HCT116 (cell line): ENCODE measurements around the gene UBQLN1. TPM values are rescaled to one million over a fixed set of nuclear protein-coding genes. Genes with fewer than 3 reads are reported as not detected.

Experiments used
- ATAC-seq: fragments of 200-7000 bp; cut with Tn5 transposase; 2 replicates; pipeline ENCODE4 v1.9.1; 2020; ENCODE audit warnings: mild to moderate bottlenecking, moderate library complexity
- BruUV-seq: library from RNA; stranded (reverse); fragments of 400-500 nt; replicated peaks from 2 replicates; lab custom pipeline; 2021; lab: Mats Ljungman, UMichigan
- CTCF ChIA-PET: fragments of 300-600 bp; sonication (Branson Sonifier 250); formaldehyde crosslinking; loops from one replicate; lab custom pipeline; 2021; ENCODE audit warnings: antibody characterized with exemption; lab: Charles Lee
- POLR2A ChIA-PET: fragments of 300-600, 350-600 bp; sonication (Branson Sonifier 250); formaldehyde crosslinking; loops from one replicate; lab custom pipeline; 2021; ENCODE audit warnings: antibody characterized with exemption; lab: Charles Lee
- RAD21 ChIA-PET, 2 experiments: fragments of 300-600 bp; sonication (Branson Sonifier 250); formaldehyde crosslinking; loops; one replicate each; lab custom pipeline; 2023; ENCODE audit warnings: low total read pairs in 2 of 2; ENCODE audit not compliant: uncharacterized antibody in 2 of 2, unreplicated experiment in 2 of 2, low non-redundant PET in 1 of 2; lab: Charles Lee
- DNase-seq: peaks from one replicate; pipeline ENCODE4 v3.0.0-alpha.2; 2010; ENCODE audit warnings: low read depth, low spot score
- H2AFZ ChIP-seq: fragments of 200-600 bp; shearing (Covaris generic), sonication (generic); 2 replicates; pipeline ENCODE4 v1.6.1; 2017; ENCODE audit warnings: low read depth, mixed run types, mixed read lengths, antibody characterized with exemption, low read length; ENCODE audit not compliant: poor library complexity, severe bottlenecking
- H3K27ac ChIP-seq: 2 replicates; pipeline ENCODE4 v1.5.1; 2012; ENCODE audit warnings: low read depth, low read length
- H3K27me3 ChIP-seq: fragments of 200-600 bp; sonication (generic); 2 replicates; pipeline ENCODE4 v1.6.1; 2016; ENCODE audit warnings: mixed run types, low read length, mixed read lengths; ENCODE audit not compliant: insufficient read depth
- H3K36me3 ChIP-seq, 2 experiments: fragments of 200-500 bp in 1 of 2; fragments of 200-600 bp in 1 of 2; sonication (Bioruptor generic) in 1 of 2; sonication (generic) in 1 of 2; 2 replicates each; pipeline versions ENCODE4 v1.5.1 to v1.6.1; 2014 to 2016; ENCODE audit warnings: low read length in 2 of 2, inconsistent platforms in 1 of 2, mixed read lengths in 1 of 2, mixed run types in 1 of 2; ENCODE audit not compliant: insufficient read depth in 2 of 2, control insufficient read depth in 1 of 2
- H3K4me1 ChIP-seq, 2 experiments: fragments of 200-600 bp in 1 of 2; sonication (generic) in 1 of 2; 2 replicates each; pipeline versions ENCODE4 v1.5.1 to v1.6.1; 2012 to 2017; ENCODE audit warnings: low read length in 2 of 2, inconsistent platforms in 1 of 2, mild to moderate bottlenecking in 1 of 2, mixed read lengths in 1 of 2, mixed run types in 1 of 2, moderate library complexity in 1 of 2; ENCODE audit not compliant: insufficient read depth in 2 of 2, control insufficient read depth in 1 of 2
- H3K4me2 ChIP-seq: fragments of 200-600 bp; sonication (generic); 2 replicates; pipeline ENCODE4 v1.6.1; 2017; ENCODE audit warnings: mixed run types, low read length, mixed read lengths
- H3K4me3 ChIP-seq, 2 experiments: fragments of 200-600 bp in 1 of 2; sonication (generic) in 1 of 2; replicated peaks in 1 of 2; 2 replicates each; pipeline ENCODE4 v1.5.1; 2011 to 2016; ENCODE audit warnings: low read length in 2 of 2, control low read depth in 1 of 2, low read depth in 1 of 2, mild to moderate bottlenecking in 1 of 2, mixed read lengths in 1 of 2, mixed run types in 1 of 2
- H3K79me2 ChIP-seq: fragments of 200-600 bp; sonication (generic); 2 replicates; pipeline ENCODE4 v1.6.1; 2017; ENCODE audit warnings: mild to moderate bottlenecking, mixed run types, low read length, moderate library complexity, mixed read lengths; ENCODE audit not compliant: insufficient read depth
- H3K9ac ChIP-seq: fragments of 200-600 bp; sonication (generic); 2 replicates; pipeline ENCODE4 v1.6.1; 2016; ENCODE audit warnings: low read length, mixed read lengths
- H3K9me2 ChIP-seq: fragments of 200-600 bp; sonication (generic), shearing (Covaris generic); 2 replicates; pipeline ENCODE4 v1.6.1; 2017; ENCODE audit warnings: mixed run types, mild to moderate bottlenecking, moderate library complexity; ENCODE audit not compliant: insufficient read depth
- H3K9me3 ChIP-seq, 2 experiments: fragments of 200-500 bp in 1 of 2; fragments of 200-600 bp in 1 of 2; sonication (Bioruptor generic) in 1 of 2; sonication (generic) in 1 of 2; 2 replicates each; pipeline ENCODE4 v1.6.1; 2014 to 2017; ENCODE audit warnings: low read length in 2 of 2, mixed read lengths in 2 of 2, inconsistent platforms in 1 of 2, low read depth in 1 of 2, mild to moderate bottlenecking in 1 of 2, mixed run types in 1 of 2, moderate library complexity in 1 of 2; ENCODE audit not compliant: control insufficient read depth in 1 of 2, insufficient read depth in 1 of 2
- H4K20me1 ChIP-seq: fragments of 200-600 bp; sonication (generic), shearing (Covaris generic); 2 replicates; pipeline ENCODE4 v1.6.1; 2017; ENCODE audit warnings: mixed run types, mild to moderate bottlenecking, moderate library complexity; ENCODE audit not compliant: insufficient read depth
- CBX3 ChIP-seq: IDR thresholded peaks from 2 replicates; pipeline ENCODE4 v1.6.1; 2012; ENCODE audit warnings: low read depth
- EGR1 ChIP-seq: IDR thresholded peaks from 2 replicates; pipeline ENCODE4 v1.6.1; 2012; ENCODE audit warnings: low read depth
- ELF1 ChIP-seq: IDR thresholded peaks from 2 replicates; pipeline ENCODE4 v1.6.1; 2012; ENCODE audit warnings: low read depth, borderline replicate concordance
- JUND ChIP-seq: IDR thresholded peaks from 2 replicates; pipeline ENCODE4 v1.6.1; 2012
- SIN3A ChIP-seq: IDR thresholded peaks from 2 replicates; pipeline ENCODE4 v1.6.1; 2012; ENCODE audit warnings: low read depth
- SP1 ChIP-seq: IDR thresholded peaks from 2 replicates; pipeline ENCODE4 v1.6.1; 2012; ENCODE audit warnings: low read depth
- SRF ChIP-seq: IDR thresholded peaks from 2 replicates; pipeline ENCODE4 v1.6.1; 2012; ENCODE audit warnings: low read depth
- ZFX ChIP-seq: fragments of 450-650 bp; IDR thresholded peaks from 2 replicates; pipeline ENCODE4 v1.6.1; 2017
- intact Hi-C: fragments of 100-400 bp; cut with micrococcal nuclease; formaldehyde crosslinking; loops from 2 replicates; pipeline ENCODE4 v1.10.0; 2022
- total RNA-seq: library from RNA; stranded (reverse); gene quantifications from one replicate; pipeline ENCODE4 v1.2.1, GENCODE V29; 2021; ENCODE audit not compliant: unreplicated experiment
- TF ChIP-seq, protein P1 (sequence below), 3 experiments: fragments of 200-600 bp in 1 of 3; sonication (generic) in 1 of 3; IDR thresholded peaks in 2 of 3; conservative IDR thresholded peaks in 1 of 3; 2 replicates each; pipeline ENCODE4 v1.5.1; 2012 to 2017; ENCODE audit warnings: low read depth in 2 of 3, low read length in 2 of 3, antibody characterized with exemption in 1 of 3, borderline replicate concordance in 1 of 3, control low read depth in 1 of 3, mild to moderate bottlenecking in 1 of 3, mixed read lengths in 1 of 3, mixed run types in 1 of 3, moderate library complexity in 1 of 3; ENCODE audit not compliant: insufficient read depth in 1 of 3
- TF ChIP-seq, protein P2 (sequence below): IDR thresholded peaks from 2 replicates; pipeline ENCODE4 v1.6.1; 2012; ENCODE audit warnings: low read depth
- TF ChIP-seq, protein P3 (sequence below): IDR thresholded peaks from 2 replicates; pipeline ENCODE4 v1.6.1; 2012

Gene UBQLN1
- total RNA-seq, 1 experiment from 2014 or later: 128 TPM

DNA sequence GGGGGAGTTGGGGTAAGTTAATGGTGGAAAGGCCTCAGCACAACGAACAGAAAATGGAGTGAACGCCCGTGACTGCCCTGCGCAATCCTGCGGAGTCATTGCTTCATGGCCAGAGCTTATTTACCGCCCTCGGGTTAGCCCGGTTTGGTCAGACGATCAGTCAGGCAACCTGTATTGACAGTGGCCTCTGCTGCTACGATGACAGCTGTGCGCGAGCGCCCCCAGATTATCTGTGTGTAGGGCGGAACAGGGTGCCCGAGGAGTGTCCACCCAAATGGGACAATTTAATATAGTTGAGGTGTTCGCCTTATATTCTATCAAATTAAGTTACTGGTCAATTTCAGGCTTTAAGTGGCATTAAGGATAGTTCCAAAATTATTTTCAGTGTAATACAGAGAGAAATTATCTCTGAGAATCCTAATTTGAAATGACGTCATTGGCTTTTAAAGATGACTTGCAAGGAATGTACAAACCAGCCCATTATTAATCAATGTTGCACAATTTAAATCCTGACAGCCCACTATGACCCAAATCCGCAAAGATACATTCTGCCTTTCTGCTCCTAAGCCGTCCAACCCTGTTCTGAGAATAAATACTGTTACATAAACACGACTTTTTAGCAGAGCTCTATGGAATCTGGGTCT is 879 bp upstream of the UBQLN1 start:
- TF ChIP-seq, protein P1, sequence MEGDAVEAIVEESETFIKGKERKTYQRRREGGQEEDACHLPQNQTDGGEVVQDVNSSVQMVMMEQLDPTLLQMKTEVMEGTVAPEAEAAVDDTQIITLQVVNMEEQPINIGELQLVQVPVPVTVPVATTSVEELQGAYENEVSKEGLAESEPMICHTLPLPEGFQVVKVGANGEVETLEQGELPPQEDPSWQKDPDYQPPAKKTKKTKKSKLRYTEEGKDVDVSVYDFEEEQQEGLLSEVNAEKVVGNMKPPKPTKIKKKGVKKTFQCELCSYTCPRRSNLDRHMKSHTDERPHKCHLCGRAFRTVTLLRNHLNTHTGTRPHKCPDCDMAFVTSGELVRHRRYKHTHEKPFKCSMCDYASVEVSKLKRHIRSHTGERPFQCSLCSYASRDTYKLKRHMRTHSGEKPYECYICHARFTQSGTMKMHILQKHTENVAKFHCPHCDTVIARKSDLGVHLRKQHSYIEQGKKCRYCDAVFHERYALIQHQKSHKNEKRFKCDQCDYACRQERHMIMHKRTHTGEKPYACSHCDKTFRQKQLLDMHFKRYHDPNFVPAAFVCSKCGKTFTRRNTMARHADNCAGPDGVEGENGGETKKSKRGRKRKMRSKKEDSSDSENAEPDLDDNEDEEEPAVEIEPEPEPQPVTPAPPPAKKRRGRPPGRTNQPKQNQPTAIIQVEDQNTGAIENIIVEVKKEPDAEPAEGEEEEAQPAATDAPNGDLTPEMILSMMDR (IDR thresholded peaks at IDR 0.05 in 2 of 3, conservative IDR thresholded peaks at IDR 0.05 in 1 of 3; ENCODE audit: borderline replicate concordance in 1 of 3, insufficient read depth in 1 of 3, low read depth in 2 of 3, low read length in 2 of 3): peak; percentile 13 to 24 (median 23); a peak in 3 of 6 replicates
- no peak for TF ChIP-seq JUND
- no peak for TF ChIP-seq ZFX
- peak; percentile 69; the same call in 1 of the 2 replicates for TF ChIP-seq SIN3A
- peak; percentile 48; the same call in 1 of the 2 replicates for TF ChIP-seq EGR1
- no peak for TF ChIP-seq SRF
- ATAC-seq: peak; percentile 69
- H3K9me3 ChIP-seq: no peaks in the 10 kb centered on the region
- TSS peak; percentile 88 for BruUV-seq
- peaks cover 0 to 7% of the 10 kb centered on the region in 2 experiments; a peak in 2 of 4 replicates for H3K36me3 ChIP-seq
- H3K79me2 ChIP-seq: peaks cover 41% of the 10 kb centered on the region
- H3K4me1 ChIP-seq: peaks cover 6 to 28% of the 10 kb centered on the region in 2 experiments; a peak in 3 of 4 replicates
- ChIA-PET CTCF (interaction anchor here (0.9 kb wide), 1 partner anchor 59 kb away, joined by 3 read pairs; no protein-coding TSS in a partner anchor), POLR2A (interaction anchor here (1.0 to 1.3 kb wide), 4 partner anchors 9 to 202 kb away, joined by 3 read pairs; no protein-coding TSS in a partner anchor), RAD21 (no interaction called here)
- peak; percentile 40 for DNase-seq
- peaks cover 10% of the 10 kb centered on the region; the same call in 1 of the 2 replicates for H4K20me1 ChIP-seq
- intact Hi-C loops: no loop called here
- peak overlapping the region; percentile 90 to 92 for H3K4me3 ChIP-seq
- peak overlapping the region; percentile 98 for H3K4me2 ChIP-seq
- peak overlapping the region; percentile 65 for H2AFZ ChIP-seq
- no peaks in the 10 kb centered on the region for H3K27me3 ChIP-seq
- no peaks in the 10 kb centered on the region for H3K9me2 ChIP-seq
- H3K9ac ChIP-seq: peak overlapping the region; percentile 96
- H3K27ac ChIP-seq: peak overlapping the region; percentile 91

DNA sequence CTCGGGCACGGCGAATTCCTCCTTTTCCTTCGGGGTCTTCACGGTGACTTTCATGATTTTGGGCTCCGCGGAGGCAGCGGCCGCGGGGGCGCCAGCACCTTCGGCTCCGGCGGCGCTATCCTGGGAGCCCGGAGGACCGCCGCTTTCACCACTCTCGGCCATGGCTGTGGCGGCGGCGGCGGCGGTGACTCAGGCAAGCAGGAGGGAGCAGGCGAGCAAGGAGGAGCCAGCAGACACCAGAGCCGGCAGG is 315 bp downstream of the UBQLN1 start:
- H3K9me3 ChIP-seq: no peaks in the 10 kb centered on the region
- peak overlapping the region; percentile 98 for H3K4me2 ChIP-seq
- no TSS peak for BruUV-seq
- peaks cover 0 to 7% of the 10 kb centered on the region in 2 experiments; a peak in 2 of 4 replicates for H3K36me3 ChIP-seq
- H3K4me3 ChIP-seq: peak overlapping the region; percentile 90 to 92
- H3K4me1 ChIP-seq: peaks cover 6 to 28% of the 10 kb centered on the region in 2 experiments; a peak in 3 of 4 replicates
- H3K79me2 ChIP-seq: peaks cover 53% of the 10 kb centered on the region
- peaks cover 18% of the 10 kb centered on the region; the same call in 1 of the 2 replicates for H4K20me1 ChIP-seq
- H3K9me2 ChIP-seq: no peaks in the 10 kb centered on the region
- H3K27me3 ChIP-seq: no peaks in the 10 kb centered on the region
- ChIA-PET RAD21 (no interaction called here), CTCF (no interaction called here), POLR2A (interaction anchor here (1.2 kb wide), 1 partner anchor 213 kb away, joined by 3 read pairs; the partner anchor contains the start of gene KIF27)
- intact Hi-C loops: no loop called here
- ATAC-seq (peak; percentile 79), DNase-seq (no peak)
- H3K9ac ChIP-seq: peak overlapping the region; percentile 96
- no peak overlapping the region for H2AFZ ChIP-seq
- peak overlapping the region; percentile 91 for H3K27ac ChIP-seq
- no peak for TF ChIP-seq ELF1
- TF ChIP-seq, protein P2, sequence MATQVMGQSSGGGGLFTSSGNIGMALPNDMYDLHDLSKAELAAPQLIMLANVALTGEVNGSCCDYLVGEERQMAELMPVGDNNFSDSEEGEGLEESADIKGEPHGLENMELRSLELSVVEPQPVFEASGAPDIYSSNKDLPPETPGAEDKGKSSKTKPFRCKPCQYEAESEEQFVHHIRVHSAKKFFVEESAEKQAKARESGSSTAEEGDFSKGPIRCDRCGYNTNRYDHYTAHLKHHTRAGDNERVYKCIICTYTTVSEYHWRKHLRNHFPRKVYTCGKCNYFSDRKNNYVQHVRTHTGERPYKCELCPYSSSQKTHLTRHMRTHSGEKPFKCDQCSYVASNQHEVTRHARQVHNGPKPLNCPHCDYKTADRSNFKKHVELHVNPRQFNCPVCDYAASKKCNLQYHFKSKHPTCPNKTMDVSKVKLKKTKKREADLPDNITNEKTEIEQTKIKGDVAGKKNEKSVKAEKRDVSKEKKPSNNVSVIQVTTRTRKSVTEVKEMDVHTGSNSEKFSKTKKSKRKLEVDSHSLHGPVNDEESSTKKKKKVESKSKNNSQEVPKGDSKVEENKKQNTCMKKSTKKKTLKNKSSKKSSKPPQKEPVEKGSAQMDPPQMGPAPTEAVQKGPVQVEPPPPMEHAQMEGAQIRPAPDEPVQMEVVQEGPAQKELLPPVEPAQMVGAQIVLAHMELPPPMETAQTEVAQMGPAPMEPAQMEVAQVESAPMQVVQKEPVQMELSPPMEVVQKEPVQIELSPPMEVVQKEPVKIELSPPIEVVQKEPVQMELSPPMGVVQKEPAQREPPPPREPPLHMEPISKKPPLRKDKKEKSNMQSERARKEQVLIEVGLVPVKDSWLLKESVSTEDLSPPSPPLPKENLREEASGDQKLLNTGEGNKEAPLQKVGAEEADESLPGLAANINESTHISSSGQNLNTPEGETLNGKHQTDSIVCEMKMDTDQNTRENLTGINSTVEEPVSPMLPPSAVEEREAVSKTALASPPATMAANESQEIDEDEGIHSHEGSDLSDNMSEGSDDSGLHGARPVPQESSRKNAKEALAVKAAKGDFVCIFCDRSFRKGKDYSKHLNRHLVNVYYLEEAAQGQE: no peak
- TF ChIP-seq SP1: no peak
- TF ChIP-seq ZFX: no peak; the same call in 1 of the 2 replicates
- TF ChIP-seq CBX3: no peak
- TF ChIP-seq, protein P3, sequence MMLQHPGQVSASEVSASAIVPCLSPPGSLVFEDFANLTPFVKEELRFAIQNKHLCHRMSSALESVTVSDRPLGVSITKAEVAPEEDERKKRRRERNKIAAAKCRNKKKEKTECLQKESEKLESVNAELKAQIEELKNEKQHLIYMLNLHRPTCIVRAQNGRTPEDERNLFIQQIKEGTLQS: no peak
- TF ChIP-seq, protein P1 (IDR thresholded peaks at IDR 0.05 in 2 of 3, conservative IDR thresholded peaks at IDR 0.05 in 1 of 3; ENCODE audit: borderline replicate concordance in 1 of 3, insufficient read depth in 1 of 3, low read depth in 2 of 3, low read length in 2 of 3): no peak
